OCI-LY1 (cell line): ENCODE data around the gene INKA2.

Experiments used
- H2AFZ ChIP-seq: fragments of 200-600 bp; sonication (generic), shearing (Covaris generic); 2 replicates; pipeline ENCODE4 v1.6.0; 2014; ENCODE audit warnings: antibody characterized with exemption, mild to moderate bottlenecking, low read length
- H3F3A ChIP-seq: fragments of 200-600 bp; sonication (generic), shearing (Covaris generic); 2 replicates; pipeline ENCODE4 v1.6.0; 2014; ENCODE audit warnings: mild to moderate bottlenecking, antibody characterized with exemption, low read length, moderate library complexity; ENCODE audit not compliant: insufficient read depth
- H3K27ac ChIP-seq: fragments of 200-600 bp; sonication (generic); 2 replicates; pipeline ENCODE4 v1.5.1; 2014; ENCODE audit warnings: low read length, mixed run types, mild to moderate bottlenecking, low read depth; ENCODE audit not compliant: poor library complexity, severe bottlenecking
- H3K27me3 ChIP-seq: fragments of 200-600 bp; sonication (generic); 2 replicates; pipeline ENCODE4 v1.6.0; 2014; ENCODE audit warnings: antibody characterized with exemption, mild to moderate bottlenecking, low read length, moderate library complexity; ENCODE audit not compliant: insufficient read depth
- H3K36me3 ChIP-seq: fragments of 200-600 bp; sonication (generic); 2 replicates; pipeline ENCODE4 v1.6.1; 2014; ENCODE audit warnings: mild to moderate bottlenecking, antibody characterized with exemption, low read length, moderate library complexity, mixed read lengths; ENCODE audit not compliant: insufficient read depth
- H3K4me1 ChIP-seq: fragments of 200-600 bp; sonication (generic); 2 replicates; pipeline ENCODE4 v1.5.1; 2014; ENCODE audit warnings: mild to moderate bottlenecking, low read length, moderate library complexity; ENCODE audit not compliant: insufficient read depth, severe bottlenecking
- H3K4me2 ChIP-seq: fragments of 200-600 bp; sonication (generic), shearing (Covaris generic); 2 replicates; pipeline ENCODE4 v1.6.1; 2014; ENCODE audit warnings: low read length
- H3K4me3 ChIP-seq: fragments of 200-600 bp; sonication (generic); 2 replicates; pipeline ENCODE4 v1.5.1; 2014; ENCODE audit warnings: low read length, low read depth, mild to moderate bottlenecking, mixed read lengths; ENCODE audit not compliant: poor library complexity, severe bottlenecking
- H3K79me2 ChIP-seq: fragments of 200-600 bp; shearing (Covaris generic); 2 replicates; pipeline ENCODE4 v1.6.1; 2016; ENCODE audit warnings: mixed run types, low read length, mixed read lengths; ENCODE audit not compliant: insufficient read depth
- H3K9ac ChIP-seq: fragments of 200-600 bp; sonication (generic), shearing (Covaris generic); 2 replicates; pipeline ENCODE4 v1.6.1; 2014; ENCODE audit warnings: mild to moderate bottlenecking, low read length, mixed read lengths
- H3K9me2 ChIP-seq: fragments of 200-600 bp; sonication (generic), shearing (Covaris generic); 2 replicates; pipeline ENCODE4 v1.6.1; 2014; ENCODE audit warnings: low read depth, mild to moderate bottlenecking, low read length, mixed read lengths
- H3K9me3 ChIP-seq: fragments of 200-600 bp; shearing (Covaris generic); 2 replicates; pipeline ENCODE4 v1.6.1; 2014; ENCODE audit warnings: low read length, mixed read lengths
- H4K20me1 ChIP-seq: fragments of 200-600 bp; sonication (generic), shearing (Covaris generic); 2 replicates; pipeline ENCODE4 v1.6.0; 2016; ENCODE audit warnings: mild to moderate bottlenecking, low read length; ENCODE audit not compliant: insufficient read depth
- CTCF ChIP-seq: fragments of 200-600 bp; sonication (generic), shearing (Covaris generic); IDR thresholded peaks from 2 replicates; pipeline ENCODE4 v1.5.1; 2017; ENCODE audit warnings: mild to moderate bottlenecking, antibody characterized with exemption, low read length, moderate library complexity, mixed read lengths
- EZH2 ChIP-seq: fragments of 200-600 bp; sonication (generic), shearing (Covaris generic); IDR thresholded peaks from 2 replicates; pipeline ENCODE4 v1.8.0; 2017; ENCODE audit warnings: borderline replicate concordance, mixed run types, mild to moderate bottlenecking, antibody characterized with exemption, low read length, moderate library complexity, mixed read lengths

The INKA2 gene

GRCh38 chr1:111779546-111779945, 40.4 kb upstream of the INKA2 start:
- Histone ChIP-seq H3F3A (no peaks in the 10 kb centered on the region), H3K9me2 (no peaks in the 10 kb centered on the region), H4K20me1 (no peaks in the 10 kb centered on the region), H2AFZ (no peak overlapping the region), H3K4me1 (no peaks in the 10 kb centered on the region), H3K4me3 (no peak overlapping the region), H3K27ac (no peak overlapping the region), H3K9ac (no peak overlapping the region), H3K79me2 (no peaks in the 10 kb centered on the region), H3K36me3 (no peaks in the 10 kb centered on the region), H3K4me2 (no peak overlapping the region), H3K9me3 (no peaks in the 10 kb centered on the region), H3K27me3 (no peaks in the 10 kb centered on the region)
- TF ChIP-seq CTCF (no peak), EZH2 (no peak)

GRCh38 chr1:111778541-111779051, 39.4 kb upstream of the INKA2 start:
- Histone ChIP-seq H4K20me1 (no peaks in the 10 kb centered on the region), H3K9me2 (no peaks in the 10 kb centered on the region), H3K79me2 (no peaks in the 10 kb centered on the region), H2AFZ (no peak overlapping the region), H3K9ac (no peak overlapping the region), H3K36me3 (no peaks in the 10 kb centered on the region), H3K4me2 (no peak overlapping the region), H3K4me3 (no peak overlapping the region), H3K4me1 (no peaks in the 10 kb centered on the region), H3K27ac (no peak overlapping the region), H3K27me3 (no peaks in the 10 kb centered on the region), H3K9me3 (no peaks in the 10 kb centered on the region), H3F3A (no peaks in the 10 kb centered on the region)
- no peak for TF ChIP-seq EZH2
- TF ChIP-seq CTCF, result no peak

- Histone ChIP-seq H3K9me2 (no peaks in the 10 kb centered on the region), H3K4me1 (no peaks in the 10 kb centered on the region), H3K9me3 (no peaks in the 10 kb centered on the region), H3K36me3 (no peaks in the 10 kb centered on the region), H3K4me2 (no peak overlapping the region), H3K27me3 (no peaks in the 10 kb centered on the region), H3K27ac (no peak overlapping the region), H3F3A (no peaks in the 10 kb centered on the region), H3K9ac (no peak overlapping the region), H2AFZ (no peak overlapping the region), H3K4me3 (no peak overlapping the region), H4K20me1 (no peaks in the 10 kb centered on the region), H3K79me2 (no peaks in the 10 kb centered on the region)
- no peak for TF ChIP-seq EZH2
- no peak for TF ChIP-seq CTCF
These were observed 38.9 kb upstream of the INKA2 start for GRCh38 chr1:111778066-111778465.
